Left forelimb (tissue), 1 donor: ENCODE results near the gene HOXD10.

Experiments used
- DNase-seq: peaks from one replicate; pipeline ENCODE4 v3.0.0-alpha.2; 2018; ENCODE audit warnings: low spot score

HOXD10 gene

GRCh38 chr2:176151442-176152287 is 35.1 kb downstream of the HOXD10 start, which contains the start of gene HOXD4:
HOXD4 (plus strand) TSS chr2:176151550; CDS start chr2:176151634, 84 bp downstream.
- DNase-seq: no peak

DNA sequence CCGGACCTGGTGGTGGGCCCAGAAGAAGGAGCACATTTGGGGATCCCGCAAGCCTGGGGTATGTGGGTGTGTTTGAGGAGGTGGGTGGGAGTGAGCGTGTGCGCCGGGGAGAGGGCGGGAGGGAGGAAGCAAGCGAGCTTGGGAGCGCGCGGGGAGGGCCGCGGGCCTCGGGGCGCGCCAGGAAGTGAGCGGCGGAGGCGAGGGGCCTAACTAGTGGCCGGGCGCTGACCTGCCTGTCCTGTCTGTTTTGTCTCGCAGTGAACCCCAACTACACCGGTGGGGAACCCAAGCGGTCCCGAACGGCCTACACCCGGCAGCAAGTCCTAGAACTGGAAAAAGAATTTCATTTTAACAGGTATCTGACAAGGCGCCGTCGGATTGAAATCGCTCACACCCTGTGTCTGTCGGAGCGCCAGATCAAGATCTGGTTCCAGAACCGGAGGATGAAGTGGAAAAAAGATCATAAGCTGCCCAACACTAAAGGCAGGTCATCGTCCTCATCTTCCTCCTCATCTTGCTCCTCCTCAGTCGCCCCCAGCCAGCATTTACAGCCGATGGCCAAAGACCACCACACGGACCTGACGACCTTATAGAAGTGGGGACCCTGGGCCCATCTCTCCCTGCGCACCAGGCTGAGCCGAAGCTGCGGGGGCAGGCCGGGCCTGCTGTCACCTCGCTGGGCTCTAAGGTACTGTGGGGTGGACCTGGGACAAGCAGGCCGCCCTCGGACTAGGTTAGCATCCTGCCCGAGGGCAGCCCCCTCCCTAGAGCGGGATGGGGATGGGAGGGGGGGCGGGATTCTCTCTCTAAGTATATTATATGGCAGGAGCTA is 36.0 kb downstream of the HOXD10 start:
- no peak for DNase-seq

- DNase-seq: no peak
Observed at GRCh38 chr2:176154576-176155252, 38.1 kb downstream of the HOXD10 start.

GRCh38 chr2:176155356-176156044 is 38.9 kb downstream of the HOXD10 start:
- DNase-seq: no peak

DNA sequence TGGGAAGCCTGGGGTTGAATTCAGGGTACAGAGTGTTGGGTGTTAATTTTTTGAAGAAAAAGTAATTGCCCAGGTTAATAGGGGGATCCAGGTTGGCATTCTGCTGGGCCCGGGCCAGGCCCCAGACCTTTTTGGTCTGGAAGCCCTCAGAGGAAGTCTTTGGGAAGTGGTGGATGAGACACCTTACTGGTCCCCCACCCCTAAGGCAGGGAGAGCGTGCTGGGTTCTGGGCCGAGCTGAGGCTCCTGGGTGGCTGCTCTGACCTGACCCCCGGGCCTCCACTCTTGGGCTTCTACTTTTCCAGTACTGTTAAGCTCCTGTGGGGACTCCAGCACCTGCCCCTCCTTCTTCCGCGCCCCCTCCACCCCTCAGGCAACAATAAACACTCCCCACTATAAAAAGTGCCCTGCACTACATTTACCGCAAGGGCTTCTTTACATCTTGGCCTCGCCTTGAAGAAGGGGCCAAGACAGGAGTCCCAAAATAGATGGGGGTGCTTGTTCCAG is 39.8 kb downstream of the HOXD10 start:
- no peak for DNase-seq

- DNase-seq: no peak
Observed at GRCh38 chr2:176156807-176157498, 40.4 kb downstream of the HOXD10 start, which contains the start of gene HOXD3. HOXD3 (plus strand) TSS chr2:176157307; CDS start chr2:176169115, 11,808 bp downstream.

DNA sequence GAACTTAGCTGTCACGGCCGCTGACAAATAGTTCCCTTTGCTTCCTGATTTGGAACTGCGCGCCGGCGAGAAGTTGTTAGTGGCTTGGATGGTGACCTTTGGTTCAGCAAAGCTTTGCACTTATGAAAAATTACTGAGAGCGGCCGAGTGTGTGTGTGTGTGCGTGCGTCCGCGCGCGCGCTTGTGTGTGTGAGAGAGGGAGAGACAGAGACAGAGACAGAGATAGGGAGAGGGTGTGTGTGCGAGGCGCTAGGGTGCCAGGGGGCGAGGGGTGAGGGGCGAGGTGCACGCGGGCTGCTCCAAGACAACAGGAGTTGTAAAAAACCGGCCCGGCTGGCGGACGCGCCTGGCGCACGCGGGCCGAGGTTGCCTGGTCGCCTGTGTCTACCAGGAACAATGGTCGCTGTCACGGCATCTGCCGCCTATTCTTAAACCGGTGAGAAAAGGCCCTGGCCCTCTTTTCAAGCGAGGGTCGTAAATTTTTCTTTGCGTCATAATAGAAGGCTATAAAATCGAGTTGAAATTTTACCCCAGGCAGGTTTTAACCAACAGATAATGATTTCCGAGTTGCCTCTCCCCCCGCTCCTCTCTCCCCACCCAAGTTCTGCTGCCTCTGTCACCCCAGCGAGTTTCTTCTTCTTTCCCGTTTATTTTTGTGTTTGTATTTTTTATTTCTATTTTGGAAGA is 41.1 kb downstream of the HOXD10 start:
- DNase-seq: no peak

- DNase-seq: no peak
Observed at GRCh38 chr2:176158186-176158591, 41.6 kb downstream of the HOXD10 start.

- DNase-seq: no peak
Observed at GRCh38 chr2:176158855-176159662, 42.5 kb downstream of the HOXD10 start.

GRCh38 chr2:176159663-176160250 is 43.2 kb downstream of the HOXD10 start:
- DNase-seq: peak; percentile 68

DNA sequence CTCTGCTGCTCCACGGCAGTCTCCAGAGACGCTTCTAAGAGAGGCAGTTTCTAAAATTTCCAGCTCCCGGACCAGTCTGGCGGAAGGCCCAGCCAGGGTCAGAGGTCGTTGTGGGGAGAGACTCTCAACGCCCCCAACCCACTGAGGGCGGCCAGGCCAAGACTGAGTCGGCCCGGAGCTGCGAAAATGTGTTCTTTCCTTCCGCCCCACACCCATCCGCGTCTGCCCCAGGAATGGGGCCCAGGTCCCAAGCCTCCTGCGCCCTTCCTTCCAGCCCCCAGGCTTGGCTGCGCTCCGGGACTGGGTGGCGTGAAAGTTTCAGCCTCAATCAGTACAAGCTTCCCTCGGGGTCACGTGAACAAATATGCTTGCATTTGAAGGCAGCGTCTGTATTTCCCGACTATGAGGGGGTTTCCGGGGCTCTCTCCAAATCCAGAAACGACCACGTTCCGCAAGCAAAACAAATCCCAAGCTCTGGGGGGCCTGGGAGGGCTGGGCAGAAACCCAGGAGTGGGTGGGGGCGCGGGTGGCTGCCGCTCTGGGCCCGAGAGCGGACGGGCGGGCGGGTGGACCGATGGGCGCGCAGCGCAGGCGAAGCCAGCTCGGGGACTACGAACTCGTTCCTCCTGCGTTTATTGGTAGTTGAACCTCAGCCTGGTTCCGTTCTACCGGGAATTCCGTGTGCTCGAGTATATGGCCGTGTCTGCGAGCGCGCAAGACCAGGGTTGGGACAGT is 43.8 kb downstream of the HOXD10 start:
- DNase-seq: no peak

DNA sequence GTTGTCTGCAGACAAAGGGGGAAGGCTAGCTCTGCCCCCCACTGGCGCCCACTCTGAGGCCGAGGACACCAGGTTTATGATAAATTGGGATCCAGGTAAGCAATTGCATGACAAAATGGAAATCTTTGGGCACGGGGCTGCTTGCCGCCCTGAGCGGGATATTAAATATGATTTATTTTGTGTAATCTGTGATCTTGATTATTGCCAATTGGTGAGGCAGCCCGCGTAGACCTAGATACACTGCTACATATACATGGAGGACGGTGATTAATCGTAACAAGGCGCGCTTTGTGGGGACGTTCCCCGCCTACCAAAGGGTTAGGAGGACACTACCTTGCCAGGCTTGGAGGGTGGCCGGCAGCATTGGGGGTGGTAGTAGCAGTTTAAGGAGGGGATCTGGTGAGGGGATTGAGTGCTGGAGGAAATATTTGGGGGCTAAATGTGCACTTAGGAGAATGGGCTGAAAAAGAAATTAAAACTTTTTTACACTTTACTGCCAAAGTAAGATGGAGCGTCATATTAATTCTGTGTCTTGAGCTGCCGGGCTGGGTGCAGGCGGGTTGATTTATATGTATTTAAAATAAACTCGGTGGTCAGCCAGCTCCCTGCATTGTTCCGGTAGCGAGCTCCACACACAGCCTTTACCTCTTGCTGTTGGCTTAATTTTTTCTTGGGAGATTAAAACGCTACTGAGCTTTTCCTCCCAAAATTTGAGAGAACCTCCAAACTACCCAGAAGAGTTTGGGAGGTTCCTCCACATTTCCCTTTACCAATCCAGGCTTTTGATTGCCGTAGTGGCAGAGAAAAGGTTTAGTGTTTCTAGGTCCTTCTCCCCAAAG is 44.6 kb downstream of the HOXD10 start:
- no peak for DNase-seq

DNA sequence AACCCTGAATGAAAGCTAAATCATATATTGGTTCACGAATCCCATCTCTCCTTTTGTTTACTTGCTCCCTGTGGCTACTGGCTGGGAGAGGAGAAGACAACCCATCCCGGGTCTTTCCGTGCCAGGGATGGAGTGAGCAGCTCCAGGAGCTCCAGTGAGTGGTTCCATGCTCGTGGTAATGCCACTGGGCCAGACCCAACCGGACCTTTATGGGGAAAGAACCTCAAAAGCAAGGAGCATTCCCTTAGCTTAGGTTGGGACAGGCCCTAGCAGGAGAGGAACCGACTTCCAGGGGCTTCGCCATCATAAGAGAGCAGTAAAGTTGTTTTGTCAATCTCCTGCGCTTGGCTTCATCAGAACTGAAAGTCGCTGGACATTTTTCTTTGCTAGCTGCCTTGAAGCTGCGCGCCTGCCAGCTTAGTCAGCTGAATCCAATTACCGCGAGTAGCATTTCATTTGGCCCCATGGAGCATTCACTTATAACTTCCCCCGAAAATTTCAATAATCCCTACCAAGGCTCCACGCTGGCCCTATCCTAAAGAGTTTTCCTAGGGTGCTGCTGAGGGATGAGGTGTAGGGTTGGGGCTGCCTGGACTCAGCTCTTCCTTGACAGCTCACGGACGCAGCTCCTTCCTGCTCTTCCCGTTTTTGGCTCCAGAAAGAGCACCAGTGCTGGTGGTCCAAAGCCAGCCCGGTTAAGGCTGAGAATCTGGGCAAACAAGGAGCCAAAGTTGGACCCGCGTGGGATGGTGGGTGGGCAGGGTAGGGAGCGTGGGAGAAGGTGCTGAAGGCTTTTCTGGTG is 45.4 kb downstream of the HOXD10 start:
- DNase-seq: no peak

DNA sequence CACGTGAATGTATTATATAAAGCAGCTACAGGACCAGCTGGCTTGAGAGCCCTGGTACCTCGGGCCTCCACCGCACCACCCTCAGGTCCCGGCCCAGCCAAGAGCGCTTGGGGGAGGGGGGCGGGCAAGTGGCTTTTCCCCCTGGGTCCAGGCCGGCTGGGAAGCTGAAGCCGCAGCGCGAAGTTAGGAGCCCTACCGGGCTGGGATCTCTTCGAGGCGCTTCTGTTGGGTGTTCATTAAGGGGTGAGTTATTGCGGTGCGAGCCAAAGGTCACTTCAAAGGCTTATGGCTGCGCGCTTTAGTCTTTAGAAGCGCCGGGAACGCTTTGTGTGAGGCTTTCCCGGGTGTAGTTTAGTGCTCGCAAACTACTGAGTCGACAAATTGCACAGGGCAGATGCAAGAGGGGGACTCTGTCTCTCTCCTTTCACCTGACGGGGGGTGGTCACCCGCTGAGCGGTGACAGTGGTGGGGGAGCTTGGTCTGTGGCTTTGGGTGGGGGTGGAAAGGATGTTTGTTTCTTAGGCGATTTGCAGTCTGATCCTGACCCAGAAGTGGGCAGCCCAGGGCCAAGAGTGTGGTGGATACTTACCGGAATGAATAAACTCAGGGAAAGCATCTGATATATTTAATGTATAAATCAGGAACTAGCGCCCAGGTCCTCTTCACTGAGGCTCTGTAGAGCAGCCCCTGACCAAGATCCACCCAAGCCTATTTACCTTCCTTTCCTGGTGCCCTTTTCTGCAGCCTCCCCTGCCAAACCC is 46.5 kb downstream of the HOXD10 start:
- DNase-seq: no peak

DNA sequence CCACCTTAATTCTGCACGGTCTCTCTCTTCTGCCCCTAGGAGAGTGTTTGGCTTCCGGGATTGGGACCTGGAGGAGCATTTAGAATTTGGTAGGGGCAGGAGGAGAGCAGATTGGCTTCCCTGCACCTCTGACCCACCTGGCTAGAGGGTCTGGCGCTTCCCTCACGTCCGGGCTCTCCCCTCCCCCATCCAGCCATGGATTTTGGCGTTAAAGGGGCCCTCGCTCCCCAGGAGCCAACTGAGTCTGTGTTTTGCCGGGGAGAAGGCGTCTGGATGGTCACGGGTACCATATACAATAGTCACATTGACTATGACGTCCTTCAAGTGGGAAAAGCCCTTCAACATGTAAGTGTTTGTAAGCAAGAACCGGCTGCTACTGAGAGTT is 47.1 kb downstream of the HOXD10 start:
- DNase-seq: no peak

DNA sequence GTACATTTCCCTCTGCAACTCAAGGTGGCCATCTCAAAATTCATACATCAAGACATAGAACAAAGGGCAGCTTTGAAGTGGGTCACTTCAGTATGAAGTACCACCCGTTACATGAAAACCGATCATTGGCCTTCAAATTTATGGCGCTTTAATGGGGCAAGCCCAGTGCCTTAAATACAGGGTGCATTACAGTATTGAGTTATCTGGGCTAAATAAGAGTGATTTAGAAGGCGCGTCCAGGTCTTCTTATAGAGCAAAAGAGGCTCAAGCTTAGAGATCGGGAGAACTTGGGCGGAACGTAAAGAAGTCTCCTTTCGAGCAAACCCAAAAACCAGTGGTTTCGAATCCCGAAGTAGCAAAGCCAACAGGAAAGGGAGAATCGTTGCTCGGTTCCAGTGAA is 47.6 kb downstream of the HOXD10 start:
- DNase-seq: no peak
